Pancreas (tissue), 10 donors: ENCODE measurements around the gene EXD1. TPM values are rescaled to one million over a fixed set of nuclear protein-coding genes. Genes with fewer than 3 reads are reported as not detected.
A peak's percentile ranks its signal among the peaks of the same experiment; 100 is the strongest.
"Not testable (repeated sequence)": the region's sequence is repeated elsewhere in the genome, so short reads cannot be mapped to it uniquely, and the experiment has no call there.

Experiments used
- ATAC-seq, 4 donors: fragments of 200-7000 bp; cut with Tn5 transposase; one replicate each; pipeline versions ENCODE4 v1.8.0 to v1.9.1; 2020; ENCODE audit warnings: mild to moderate bottlenecking in 4 of 4, moderate library complexity in 4 of 4
- DNase-seq, 6 donors: peaks; one replicate each; pipeline ENCODE4 v3.0.0-alpha.2; 2020
- FAIRE-seq: peaks from 2 replicates; lab custom pipeline; 2012; peaks lifted over from hg19 to GRCh38; lab: Jason Lieb, UNC
- H3K27ac ChIP-seq, 4 donors: fragments of 200-600 bp; sonication (generic); 1 replicate in 3 of 4; 2 replicates in 1 of 4; pipeline versions ENCODE4 v1.5.0 to v1.8.0; 2020
- H3K27me3 ChIP-seq, 4 donors: fragments of 200-600 bp; one replicate each; pipeline ENCODE4 v1.8.0; 2021
- H3K36me3 ChIP-seq, 3 donors: fragments of 200-600 bp; sonication (generic) in 1 of 3; one replicate each; pipeline versions ENCODE4 v1.5.0 to v1.8.0; 2020 to 2021
- H3K4me1 ChIP-seq, 3 donors: fragments of 200-600 bp; one replicate each; pipeline ENCODE4 v1.8.0; 2021
- H3K4me3 ChIP-seq, 4 donors: fragments of 200-600 bp; sonication (generic) in 2 of 4; one replicate each; pipeline versions ENCODE4 v1.5.0 to v1.8.0; 2020 to 2021
- H3K9me3 ChIP-seq, 4 donors: fragments of 200-600 bp; one replicate each; pipeline ENCODE4 v1.8.0; 2021
- CTCF ChIP-seq, 4 donors: fragments of 200-600 bp; sonication (generic) in 3 of 4; IDR thresholded peaks; one replicate each; pipeline versions ENCODE4 v1.5.0 to v1.8.0; 2021; ENCODE audit warnings: antibody characterized with exemption in 4 of 4
- WGBS, 2 donors: extraction: QIAGEN DNeasy Blood & Tissue Kit; methylation state at CpG; one replicate each; pipeline ENCODE4 v1.1.7; 2013; 5-methylcytosine and 5-hydroxymethylcytosine counted together
- intact Hi-C, 3 donors: fragments of 100-400 bp; cut with DNase I; formaldehyde crosslinking; loops; one replicate each; pipeline versions ENCODE4 v1.11.1 to v1.14.2; 2022
- polyA plus RNA-seq, 2 donors: library from polyadenylated mRNA; stranded (reverse); fragments of 200-250 nt; gene quantifications; one replicate each; pipeline ENCODE4 v1.2.3, GENCODE V29; 2013
- total RNA-seq, 6 donors: library from RNA; stranded (reverse); fragmentation: NEBNext Ultra II Directional in 4 of 6; extraction: Animal tissue kit (Norgen Biotek cat#: 25700) in 4 of 6; gene quantifications; one replicate each; pipeline versions ENCODE4 v1.2.1 to v1.2.4, GENCODE V29; 2021 to 2023
- donor health status: healthy with polysubstance abuse.
- donor health status: DM: no; HTN: no; CAD: no; lungs with moderate emphysema.
- donor health status: DM: no; HTN: no; CAD: no.
- donor health status: control.
- donor health status: control.
- donor health status: Bipolar disorder and iron deficiency.
- donor health status: DM: yes; HTN: yes; CAD: no.
- donor health status: DM: no; HTN: no; CAD: no.
- donor health status: DM: no; HTN: no; CAD: no.
- donor health status: DM: yes; HTN: yes; CAD: no.

The EXD1 gene
- total and polyA plus RNA-seq, 8 donors, result not detected

- intact Hi-C loops, result no loop called here
- no peak for TF ChIP-seq CTCF (IDR thresholded peaks at IDR 0.05)
- no peaks in the 10 kb centered on the region for H3K27me3 ChIP-seq
- DNase-seq (no peak), ATAC-seq (no peak), FAIRE-seq (no peak)
- 96 to 97% methylated on average over 33 to 37 of the region's 37 CpGs for WGBS, 2 donors
- H3K4me1 ChIP-seq, result no peaks in the 10 kb centered on the region
- no peak overlapping the region for H3K4me3 ChIP-seq
- H3K36me3 ChIP-seq, result no peaks in the 10 kb centered on the region
- no peak overlapping the region for H3K27ac ChIP-seq
- H3K9me3 ChIP-seq, result no peaks in the 10 kb centered on the region
Measured at GRCh38 chr15:41151451-41152005, 79.0 kb downstream of the EXD1 start.

GRCh38 chr15:41150279-41150678 lies 80.3 kb downstream of the EXD1 start:
- Histone ChIP-seq H3K4me1 (no peaks in the 10 kb centered on the region), H3K27me3 (no peaks in the 10 kb centered on the region), H3K27ac (no peak overlapping the region), H3K36me3 (no peaks in the 10 kb centered on the region), H3K9me3 (no peaks in the 10 kb centered on the region), H3K4me3 (no peak overlapping the region)
- TF ChIP-seq CTCF (IDR thresholded peaks at IDR 0.05), result no peak
- ATAC-seq (no peak), DNase-seq (no peak), FAIRE-seq (no peak)
- 84% methylated on average over 4 of the region's 4 CpGs for WGBS, 2 donors
- intact Hi-C loops, result no loop called here

- H3K27me3 ChIP-seq, result no peaks in the 10 kb centered on the region
- WGBS, 2 donors, result 66% methylated on average over 2 of the region's 2 CpGs
- DNase-seq (no peak), FAIRE-seq (no peak), ATAC-seq (no peak)
- no peak for TF ChIP-seq CTCF (IDR thresholded peaks at IDR 0.05)
- H3K36me3 ChIP-seq, result no peaks in the 10 kb centered on the region
- intact Hi-C loops, result no loop called here
- H3K4me1 ChIP-seq, result no peaks in the 10 kb centered on the region
- H3K9me3 ChIP-seq, result no peaks in the 10 kb centered on the region
- no peak overlapping the region for H3K27ac ChIP-seq
- no peak overlapping the region for H3K4me3 ChIP-seq
Measured at GRCh38 chr15:41148065-41148464, 82.5 kb downstream of the EXD1 start.

GRCh38 chr15:41139619-41140018 lies 90.9 kb downstream of the EXD1 start:
- no peak for DNase-seq
- WGBS, 2 donors, result 87 to 93% methylated on average over 5 of the region's 5 CpGs
- FAIRE-seq, result no peak
- no peak for TF ChIP-seq CTCF (IDR thresholded peaks at IDR 0.05)
- H3K4me3 ChIP-seq, result no peak overlapping the region
- no peaks in the 10 kb centered on the region for H3K9me3 ChIP-seq
- ATAC-seq, result no peak
- H3K4me1 ChIP-seq, result no peaks in the 10 kb centered on the region
- no peaks in the 10 kb centered on the region for H3K27me3 ChIP-seq
- no peak overlapping the region for H3K27ac ChIP-seq
- no peaks in the 10 kb centered on the region for H3K36me3 ChIP-seq
- intact Hi-C loops, result no loop called here

GRCh38 chr15:41139112-41139511 lies 91.4 kb downstream of the EXD1 start:
- H3K27ac ChIP-seq, H3K4me3 ChIP-seq, intact Hi-C loops, H3K36me3 ChIP-seq, FAIRE-seq, H3K9me3 ChIP-seq, H3K4me1 ChIP-seq, H3K27me3 ChIP-seq: not testable (repeated sequence)
- peak in 2 of 4 donors; percentile 46 to 49 for ATAC-seq
- DNase-seq, result peak in 1 of 6 donors; percentile 25
- 79 to 80% methylated on average over 7 of the region's 7 CpGs for WGBS, 2 donors

GRCh38 chr15:41135580-41135979 lies 95.0 kb downstream of the EXD1 start:
- DNase-seq, H3K4me3 ChIP-seq, H3K27me3 ChIP-seq, H3K9me3 ChIP-seq, FAIRE-seq, H3K4me1 ChIP-seq, H3K27ac ChIP-seq, H3K36me3 ChIP-seq, intact Hi-C loops, ATAC-seq: not testable (repeated sequence)
- WGBS, 2 donors, result 84 to 89% methylated on average over 6 of the region's 6 CpGs
